GM12864 (cell line): Measurements from ENCODE around the gene FASN.

Experiments
- DNase-seq: peaks from one replicate; pipeline ENCODE4 v3.0.0-alpha.2; 2011; ENCODE audit warnings: low read depth
- H3K4me3 ChIP-seq: 2 replicates; pipeline ENCODE4 v1.5.1; 2011; ENCODE audit warnings: mild to moderate bottlenecking, low read depth, low read length, control low read depth
- CTCF ChIP-seq: IDR thresholded peaks from 2 replicates; pipeline ENCODE4 v1.5.1; 2011; ENCODE audit warnings: low read depth, mild to moderate bottlenecking, moderate library complexity, low read length, control low read depth, inconsistent platforms; ENCODE audit errors: missing control alignments

Gene FASN

DNA sequence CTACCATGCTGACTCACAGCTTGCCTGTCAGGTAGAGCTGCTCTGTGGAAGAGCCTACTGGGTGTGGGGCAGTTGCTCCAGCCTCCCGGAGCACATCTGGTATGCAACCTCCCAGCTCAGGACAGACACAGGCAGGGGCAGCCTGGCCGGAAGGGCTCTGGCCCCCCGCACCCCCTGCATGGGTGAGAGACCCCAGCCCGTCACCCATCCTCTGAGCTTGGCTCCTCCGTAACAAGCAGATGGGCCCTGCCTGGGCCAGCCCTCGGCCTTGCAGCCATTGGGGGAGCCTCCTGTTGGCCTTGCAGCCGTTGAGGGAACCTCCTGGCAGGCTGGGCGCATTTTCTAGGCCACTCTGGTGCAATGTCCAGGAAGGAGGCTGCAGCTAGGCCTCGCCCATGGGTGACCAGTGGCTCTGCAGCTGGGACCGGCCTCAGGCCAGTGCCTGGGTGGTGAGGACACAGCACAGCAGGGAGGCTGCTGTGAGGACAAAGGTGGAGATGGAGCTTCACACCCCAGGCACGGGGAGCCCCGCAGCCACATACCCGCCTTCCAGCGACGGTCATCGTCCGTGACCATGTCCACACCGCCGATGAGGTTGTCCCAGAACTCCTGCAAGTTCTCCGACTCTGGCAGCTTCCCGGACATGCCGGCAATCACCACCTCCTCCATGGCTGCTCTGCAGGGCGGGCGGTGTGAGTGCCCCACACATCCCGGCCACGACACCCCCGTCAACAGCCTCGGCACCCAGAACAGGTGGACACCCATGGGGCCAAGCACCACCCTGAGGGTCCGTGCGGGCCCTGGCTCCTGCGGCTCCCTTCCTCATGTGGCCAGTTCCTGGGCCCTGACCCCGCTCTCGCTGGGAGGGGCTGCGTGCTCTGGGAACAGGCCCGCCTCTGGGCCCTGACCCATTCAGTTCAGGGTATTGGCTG lies 2.0 kb downstream of the FASN start:
- peak overlapping the region; percentile 88 for H3K4me3 ChIP-seq
- DNase-seq = no peak
- TF ChIP-seq CTCF = no peak

DNA sequence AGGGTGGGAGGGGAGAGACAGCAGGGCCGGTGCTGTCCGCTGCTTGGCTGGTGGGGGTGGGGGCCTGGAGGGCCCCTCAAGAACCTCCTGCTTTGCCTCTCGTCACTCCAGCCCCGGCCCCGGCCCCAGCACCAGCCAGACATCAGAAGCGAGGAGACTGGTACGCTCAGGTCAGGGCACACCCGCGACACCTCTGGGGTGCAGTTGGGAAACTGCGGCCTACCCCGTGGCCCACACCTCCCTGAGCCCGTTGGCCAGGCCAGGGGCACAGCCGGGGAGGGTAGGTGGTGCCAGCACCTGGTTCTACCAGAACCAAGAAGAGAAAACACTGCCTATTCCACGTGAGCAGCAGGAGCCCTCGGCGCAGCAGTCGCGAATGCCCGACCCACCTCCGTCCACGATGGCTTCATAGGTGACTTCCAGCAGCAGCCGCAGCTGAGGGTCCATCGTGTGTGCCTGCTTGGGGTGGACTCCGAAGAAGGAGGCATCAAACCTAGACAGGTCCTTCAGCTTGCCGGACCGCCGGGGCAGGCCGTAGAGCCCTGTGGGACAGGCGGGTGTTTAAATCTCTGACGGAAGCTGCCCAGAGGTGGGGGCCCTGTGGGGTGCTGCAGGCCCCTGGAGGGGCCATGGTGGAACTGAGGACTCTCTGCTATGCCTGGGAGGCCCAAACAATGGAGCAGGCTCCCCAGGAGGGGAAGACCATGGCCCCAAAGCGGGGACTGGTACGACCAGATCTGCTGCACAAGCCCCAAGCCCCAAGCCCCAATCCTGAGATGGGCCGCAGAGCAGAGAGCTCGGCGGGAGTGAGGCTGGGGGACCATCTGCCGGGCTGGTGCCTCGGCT lies 2.9 kb downstream of the FASN start:
- no peak overlapping the region for H3K4me3 ChIP-seq
- TF ChIP-seq CTCF = no peak
- no peak for DNase-seq

DNA sequence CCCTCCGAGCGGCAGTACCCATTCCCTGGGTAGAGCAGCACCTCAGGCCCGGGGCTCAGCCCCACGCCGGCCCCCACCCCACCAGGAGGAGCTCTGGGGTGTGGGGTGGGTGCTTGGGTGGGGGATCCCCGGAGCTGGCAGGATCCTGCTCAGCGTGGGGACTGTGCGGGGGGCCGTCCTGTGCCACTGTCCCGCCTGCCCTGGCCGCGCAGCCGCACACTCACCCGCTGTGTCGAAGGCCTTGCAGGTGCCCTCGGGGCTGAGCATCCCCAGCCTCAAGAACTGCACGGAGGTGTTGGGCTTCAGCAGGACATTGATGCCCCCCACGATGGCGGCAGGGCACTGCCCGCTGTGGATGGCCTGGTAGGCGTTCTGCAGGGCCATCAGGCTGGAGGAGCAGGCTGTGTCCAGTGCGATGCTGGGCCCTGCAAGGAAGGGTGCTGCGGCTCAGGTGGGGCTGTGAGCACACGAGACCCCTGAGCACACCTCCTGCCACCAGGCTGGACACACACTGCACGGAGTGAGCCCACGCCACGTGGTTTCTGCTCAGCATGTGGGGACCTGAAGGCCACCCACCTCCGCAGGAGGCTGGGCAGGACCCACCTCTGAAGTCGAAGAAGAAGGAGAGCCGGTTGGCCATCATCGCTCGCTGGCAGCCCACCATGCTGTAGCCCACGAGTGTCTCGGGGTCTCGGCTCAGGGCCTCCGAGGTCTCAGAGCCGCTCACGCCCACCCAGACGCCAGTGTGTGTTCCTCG lies 4.9 kb downstream of the FASN start:
- TF ChIP-seq CTCF = no peak

DNA sequence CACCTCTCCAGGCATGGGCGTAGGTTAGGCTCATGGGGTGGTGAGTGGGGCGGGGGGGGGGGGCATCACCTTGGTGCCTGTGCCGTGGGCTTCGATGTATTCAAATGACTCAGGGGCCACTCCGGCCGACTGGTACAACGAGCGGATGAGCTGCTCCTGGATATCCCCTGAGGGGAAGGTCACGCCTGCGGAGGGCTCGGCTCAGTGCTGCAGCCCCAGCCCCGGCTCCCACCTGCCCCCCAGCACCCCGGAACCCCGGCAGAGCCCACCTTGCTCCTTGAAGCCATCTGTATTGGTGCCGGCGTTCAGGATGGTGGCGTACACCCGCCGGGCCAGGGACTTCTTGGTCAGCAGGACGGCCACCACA lies 5.4 kb downstream of the FASN start:
- no peak overlapping the region for H3K4me3 ChIP-seq
- TF ChIP-seq CTCF = no peak
- DNase-seq = no peak

More for the DNA sequence above, 4.9 kb downstream of the FASN start:
- no peak overlapping the region for H3K4me3 ChIP-seq
- no peak for DNase-seq

DNA sequence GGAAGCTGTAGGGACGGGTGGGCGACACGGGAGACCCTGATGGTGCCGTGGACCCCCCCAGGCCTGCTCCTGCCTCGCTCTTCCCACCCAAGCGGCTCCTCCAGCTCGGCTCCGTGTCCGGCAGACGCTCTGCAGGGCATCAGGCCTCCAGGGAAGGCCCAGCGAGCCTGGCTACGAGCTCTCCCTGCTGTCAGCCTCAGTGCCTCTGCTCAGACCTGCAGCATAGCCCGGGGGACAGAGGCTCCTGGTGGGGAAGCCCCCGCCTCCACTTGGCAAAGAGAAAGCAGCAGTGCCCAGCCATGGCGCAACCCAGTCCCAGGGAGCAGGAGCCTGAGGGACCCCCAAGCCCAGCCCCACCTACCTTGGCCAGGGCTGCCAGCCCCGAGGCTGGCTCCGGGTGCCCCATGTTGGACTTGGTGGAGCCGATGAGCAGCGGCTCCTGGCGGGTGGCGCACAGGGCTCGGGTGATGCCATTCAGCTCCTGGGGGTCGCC lies 5.9 kb downstream of the FASN start:
- DNase-seq = no peak
- H3K4me3 ChIP-seq = no peak overlapping the region
- TF ChIP-seq CTCF = no peak

GRCh38 chr17:82091264-82092066 lies 6.6 kb downstream of the FASN start:
- H3K4me3 ChIP-seq = no peak overlapping the region
- DNase-seq = no peak

More at GRCh38 chr17:82091264-82092066, 6.6 kb downstream of the FASN start:
- TF ChIP-seq CTCF = no peak
